ENCODE results near the gene MAFB. TPM values are rescaled to one million over a fixed set of nuclear protein-coding genes. Genes with fewer than 3 reads are reported as not detected.

The MAFB gene
- total and polyA plus RNA-seq, 7 donors = 5.4 to 43.3 (median 18.6) TPM

GRCh38 chr20:40714916-40715315 lies 25.9 kb upstream of the MAFB start:
- Histone ChIP-seq H3K36me3 (no peaks in the 10 kb centered on the region), H3K9me3 (no peaks in the 10 kb centered on the region), H3K27me3 (peaks cover 0 to 20% (median 15%) of the 10 kb centered on the region in 3 donors), H3K4me3 (no peak overlapping the region), H3K4me1 (no peaks in the 10 kb centered on the region), H3K27ac (no peak overlapping the region)
- TF ChIP-seq POLR2A (IDR thresholded peaks at IDR 0.05) = no peak
- no peak for TF ChIP-seq EP300 (IDR thresholded peaks at IDR 0.05)
- no peak for TF ChIP-seq CTCF (IDR thresholded peaks at IDR 0.05)
- no peak for TF ChIP-seq POLR2AphosphoS5 (IDR thresholded peaks at IDR 0.05)
- DNase-seq = no peak
- intact Hi-C loops (cut with DNase I) = no loop called here
- 81 to 88% methylated on average over 3 of the region's 3 CpGs for WGBS, 2 donors

- Histone ChIP-seq H3K36me3 (no peaks in the 10 kb centered on the region), H3K9me3 (no peaks in the 10 kb centered on the region), H3K27me3 (peaks cover 0 to 18% (median 15%) of the 10 kb centered on the region in 3 donors), H3K27ac (no peak overlapping the region), H3K4me1 (no peaks in the 10 kb centered on the region), H3K4me3 (no peak overlapping the region)
- TF ChIP-seq POLR2AphosphoS5 (IDR thresholded peaks at IDR 0.05) (no peak), CTCF (IDR thresholded peaks at IDR 0.05) (no peak)
- intact Hi-C loops (cut with DNase I) = no loop called here
- DNase-seq = no peak
- 90 to 91% methylated on average over 4 of the region's 4 CpGs for WGBS, 2 donors
These were observed 25.1 kb upstream of the MAFB start for GRCh38 chr20:40714109-40714508.

- Histone ChIP-seq H3K36me3 (no peaks in the 10 kb centered on the region), H3K27ac (no peak overlapping the region), H3K4me3 (no peak overlapping the region), H3K27me3 (peaks cover 0 to 17% (median 15%) of the 10 kb centered on the region in 3 donors), H3K4me1 (no peaks in the 10 kb centered on the region), H3K9me3 (no peaks in the 10 kb centered on the region)
- TF ChIP-seq POLR2AphosphoS5 (IDR thresholded peaks at IDR 0.05) = no peak
- TF ChIP-seq EP300 (IDR thresholded peaks at IDR 0.05) = no peak
- no peak for TF ChIP-seq POLR2A (IDR thresholded peaks at IDR 0.05)
- no peak for TF ChIP-seq CTCF (IDR thresholded peaks at IDR 0.05)
- DNase-seq = no peak
- WGBS, 2 donors = 76 to 78% methylated on average over 6 of the region's 6 CpGs
- intact Hi-C loops (cut with DNase I) = no loop called here
These were observed 24.5 kb upstream of the MAFB start for GRCh38 chr20:40713508-40713907.

GRCh38 chr20:40711079-40711478 lies 22.0 kb upstream of the MAFB start:
- Histone ChIP-seq H3K4me3 (no peak overlapping the region), H3K27me3 (peaks cover 0 to 17% (median 15%) of the 10 kb centered on the region in 3 donors), H3K4me1 (no peaks in the 10 kb centered on the region), H3K9me3 (no peaks in the 10 kb centered on the region), H3K27ac (no peak overlapping the region), H3K36me3 (no peaks in the 10 kb centered on the region)
- intact Hi-C loops (cut with DNase I) = no loop called here
- DNase-seq = no peak
- no peak for TF ChIP-seq POLR2AphosphoS5 (IDR thresholded peaks at IDR 0.05)
- no peak for TF ChIP-seq EP300 (IDR thresholded peaks at IDR 0.05)
- TF ChIP-seq POLR2A (IDR thresholded peaks at IDR 0.05) = no peak
- TF ChIP-seq CTCF (IDR thresholded peaks at IDR 0.05) = no peak
- 75% methylated on average over 13 of the region's 13 CpGs for WGBS, 2 donors

- Histone ChIP-seq H3K27me3 (peaks cover 0 to 17% (median 15%) of the 10 kb centered on the region in 3 donors), H3K4me1 (no peaks in the 10 kb centered on the region), H3K36me3 (no peaks in the 10 kb centered on the region), H3K4me3 (no peak overlapping the region), H3K27ac (no peak overlapping the region), H3K9me3 (no peaks in the 10 kb centered on the region)
- intact Hi-C loops (cut with DNase I) = no loop called here
- TF ChIP-seq POLR2A (IDR thresholded peaks at IDR 0.05) (no peak), EP300 (IDR thresholded peaks at IDR 0.05) (no peak), CTCF (IDR thresholded peaks at IDR 0.05) (no peak), POLR2AphosphoS5 (IDR thresholded peaks at IDR 0.05) (no peak)
- DNase-seq = no peak
- WGBS, 2 donors = 89 to 90% methylated on average over 13 of the region's 13 CpGs
These were observed 21.6 kb upstream of the MAFB start for GRCh38 chr20:40710603-40711002.
